Activated CD4-positive, CD25-positive, alpha-beta regulatory T cell (primary cell): ENCODE results near the gene UROC1.

ENCODE experiments used
- DNase-seq, 4 experiments: peaks; one replicate each; lab custom pipeline; 2025; lab: John Stamatoyannopoulos, UW

The UROC1 gene

DNA sequence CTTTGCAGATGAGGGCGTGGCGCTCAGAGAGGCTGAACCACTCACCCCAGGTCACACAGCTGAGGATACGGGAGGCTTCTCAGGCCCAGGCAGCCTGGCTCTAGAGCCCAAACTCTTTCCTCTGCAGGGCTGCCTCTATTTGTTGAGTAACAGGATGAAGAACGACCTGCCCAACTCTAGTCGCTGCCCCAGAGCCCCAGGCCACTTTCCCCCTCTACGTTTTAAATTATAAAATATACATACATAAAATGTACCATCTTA is 22.7 kb downstream of the UROC1 start:
- DNase-seq = no peak

DNA sequence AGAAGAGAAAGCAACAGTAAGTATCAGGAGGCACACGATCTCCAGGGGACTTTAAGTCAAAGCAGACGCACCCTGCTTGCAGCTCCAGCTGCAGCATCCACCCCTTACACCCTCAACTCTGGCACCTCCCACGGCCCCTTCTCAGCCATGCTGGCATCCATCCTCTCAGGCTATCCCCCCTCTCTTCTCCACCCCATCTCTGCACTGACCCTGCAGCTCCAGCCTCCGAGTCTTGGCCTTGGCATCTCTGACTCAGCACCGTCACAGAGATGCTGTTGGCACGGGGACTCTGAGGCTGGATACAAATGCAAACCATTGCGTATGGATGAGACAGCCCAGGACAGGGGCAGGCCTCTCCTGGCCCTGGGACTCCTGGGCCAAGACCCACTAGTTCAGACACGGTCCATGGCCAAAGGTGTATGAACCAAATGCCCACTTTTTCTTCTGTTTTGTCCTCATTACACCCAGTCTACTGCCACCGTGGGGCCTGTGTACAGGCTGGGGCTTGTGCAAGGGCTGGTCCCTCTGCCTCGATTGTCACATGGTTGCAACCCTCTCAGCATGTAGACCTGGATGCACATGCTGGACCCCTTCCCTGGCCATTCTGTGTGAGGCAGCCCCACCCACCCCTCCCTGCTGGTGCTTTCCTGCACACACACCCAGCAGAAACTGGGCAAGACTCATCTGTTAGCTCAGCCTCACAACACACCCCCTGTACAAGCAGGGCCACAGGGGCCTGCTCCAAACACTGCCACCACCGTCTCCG is 23.2 kb downstream of the UROC1 start:
- no peak for DNase-seq

DNA sequence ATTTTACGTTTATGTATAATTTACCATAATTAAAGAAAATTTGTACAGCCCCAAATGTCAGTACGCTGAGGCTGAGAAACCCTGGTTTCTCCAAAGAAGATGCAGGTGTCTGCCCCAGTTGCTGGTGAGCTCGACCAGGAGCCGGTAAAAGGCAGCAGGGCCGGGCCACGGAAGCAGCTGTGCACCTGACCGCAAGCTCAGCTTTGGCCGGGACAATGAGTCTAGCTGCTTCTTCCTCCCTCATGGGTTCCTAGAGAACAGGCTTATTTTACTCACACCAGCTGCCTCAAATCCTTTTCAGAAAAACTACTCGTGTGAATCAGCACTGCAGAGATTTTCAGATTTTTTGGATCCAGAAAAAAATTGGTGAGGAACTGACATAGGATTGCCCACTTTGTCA is 23.8 kb downstream of the UROC1 start:
- DNase-seq = no peak

DNA sequence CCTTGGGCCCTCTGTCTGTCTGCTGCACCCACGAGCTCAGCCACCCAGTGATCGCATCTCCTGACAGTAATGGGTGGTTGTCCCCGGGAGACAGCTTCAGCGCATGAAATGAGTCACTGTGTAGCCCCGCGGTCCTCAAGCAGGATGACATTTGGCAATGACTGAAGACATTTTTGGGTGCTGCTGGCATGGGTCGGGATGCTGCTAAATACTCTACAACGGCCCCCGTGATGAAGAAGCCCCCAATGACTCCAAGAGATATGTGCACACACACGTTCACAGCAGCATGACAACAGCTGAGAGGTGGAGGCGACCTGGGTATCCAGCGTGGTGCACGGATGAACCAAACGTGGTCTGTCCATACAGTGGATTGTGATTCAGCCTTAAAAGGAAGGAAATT is 24.5 kb downstream of the UROC1 start:
- DNase-seq = no peak

DNA sequence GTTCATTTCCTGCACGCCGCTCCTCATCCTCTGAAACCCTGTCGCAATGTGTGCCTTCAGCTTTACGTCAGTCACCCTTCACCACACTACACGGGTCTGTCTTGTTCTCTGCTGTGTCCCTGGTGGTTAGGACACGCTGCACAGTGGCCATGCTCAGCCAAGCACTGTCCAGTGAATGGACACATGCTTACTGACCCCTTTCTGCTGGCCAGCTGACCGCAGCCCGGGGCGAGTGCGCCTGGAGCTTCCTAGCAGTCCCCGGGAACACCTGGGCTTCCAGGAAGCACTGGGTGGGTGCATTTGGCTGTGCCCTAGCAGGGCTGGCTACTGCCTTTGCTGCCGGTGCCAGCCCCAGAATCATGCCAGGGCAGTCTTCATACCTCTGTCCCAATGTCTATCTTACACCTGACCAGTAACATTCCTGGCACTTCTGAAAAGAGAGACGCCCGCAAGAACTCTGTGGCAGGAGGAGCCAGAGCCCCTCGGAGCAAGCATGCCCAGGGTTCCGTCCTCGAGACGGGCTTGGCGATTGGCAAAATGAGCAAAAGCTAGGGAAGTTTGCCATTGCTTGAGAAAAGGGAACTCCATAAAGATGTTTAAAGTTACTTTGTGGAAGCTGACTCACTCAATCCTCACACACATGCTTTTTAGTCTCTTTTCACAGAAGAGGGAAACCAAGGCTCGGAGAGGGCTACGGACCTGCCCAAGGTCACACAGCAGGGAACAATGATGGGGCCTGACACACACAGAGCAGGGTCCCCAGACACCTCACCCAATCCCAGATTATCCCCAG is 26.2 kb downstream of the UROC1 start:
- no peak for DNase-seq

DNA sequence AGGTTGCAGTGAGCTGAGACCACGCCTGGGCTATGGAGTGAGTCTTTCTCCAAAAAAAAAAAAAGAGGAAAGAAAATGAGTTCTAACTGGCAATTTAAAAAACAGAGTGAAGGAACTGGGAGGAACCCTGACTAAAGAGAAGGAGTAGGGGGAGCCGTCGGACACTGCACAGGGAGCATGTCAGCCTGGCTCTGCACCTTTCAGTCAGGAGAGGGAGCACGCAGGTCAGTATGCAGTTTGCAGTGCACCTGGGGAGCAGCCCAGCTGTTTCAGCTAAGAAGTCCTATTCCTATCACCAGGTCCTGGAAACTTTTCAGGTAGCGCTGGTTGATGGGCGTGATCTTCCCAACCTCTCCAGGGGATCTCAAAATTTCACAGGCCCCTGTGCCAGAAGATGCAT is 27.0 kb downstream of the UROC1 start:
- DNase-seq = no peak

DNA sequence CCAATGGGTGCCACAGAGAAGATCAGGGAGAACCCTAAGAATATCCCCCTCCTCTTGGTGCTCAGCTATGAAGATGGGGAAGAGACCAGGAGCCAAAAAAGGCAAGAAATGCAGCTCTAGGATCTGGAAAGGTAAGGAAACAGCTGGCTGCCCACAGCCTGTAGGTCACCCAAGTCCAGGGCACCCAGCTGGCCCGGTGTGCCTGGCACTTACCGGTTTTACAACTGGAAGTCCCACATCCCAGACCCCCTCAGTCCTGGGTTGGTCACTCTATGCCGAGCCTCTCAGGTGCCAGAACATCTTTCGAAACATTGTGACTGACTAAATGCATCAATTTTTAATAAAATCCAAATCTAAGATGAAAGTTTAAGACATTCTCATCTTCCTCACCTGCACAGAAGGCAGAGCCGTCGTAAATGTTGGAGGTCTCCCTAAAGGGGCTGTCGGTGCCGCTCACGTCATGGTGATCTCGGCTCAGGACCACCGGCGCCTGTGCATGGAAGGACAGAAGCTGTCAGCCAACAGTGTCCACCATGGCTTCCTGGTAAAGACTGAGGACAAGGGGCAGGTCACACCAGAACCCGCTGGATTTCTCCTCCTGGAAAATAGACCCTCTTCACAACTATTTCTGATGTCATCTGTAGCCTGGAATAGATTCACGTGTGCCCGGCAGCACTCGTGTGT is 28.5 kb downstream of the UROC1 start:
- no peak for DNase-seq

DNA sequence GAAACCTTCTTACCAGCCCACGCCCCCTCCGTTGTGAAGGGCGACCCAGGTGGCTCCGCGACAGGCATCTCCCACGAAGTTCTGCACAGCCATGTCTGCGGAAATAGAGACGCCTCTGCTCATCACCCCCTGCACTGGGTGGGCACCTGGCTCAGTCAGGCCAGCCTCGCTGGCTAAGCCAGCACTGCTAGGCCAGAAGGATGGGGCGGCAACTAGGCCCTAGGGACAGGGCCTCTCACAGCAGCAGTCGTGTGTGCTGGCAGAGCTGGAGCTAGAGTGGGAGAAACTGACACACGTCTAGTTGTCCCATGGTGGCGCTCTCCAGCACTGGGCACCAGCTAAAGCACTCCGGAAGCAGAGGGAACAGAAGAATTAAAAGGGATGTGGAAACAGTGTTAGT is 29.4 kb downstream of the UROC1 start:
- DNase-seq = no peak

DNA sequence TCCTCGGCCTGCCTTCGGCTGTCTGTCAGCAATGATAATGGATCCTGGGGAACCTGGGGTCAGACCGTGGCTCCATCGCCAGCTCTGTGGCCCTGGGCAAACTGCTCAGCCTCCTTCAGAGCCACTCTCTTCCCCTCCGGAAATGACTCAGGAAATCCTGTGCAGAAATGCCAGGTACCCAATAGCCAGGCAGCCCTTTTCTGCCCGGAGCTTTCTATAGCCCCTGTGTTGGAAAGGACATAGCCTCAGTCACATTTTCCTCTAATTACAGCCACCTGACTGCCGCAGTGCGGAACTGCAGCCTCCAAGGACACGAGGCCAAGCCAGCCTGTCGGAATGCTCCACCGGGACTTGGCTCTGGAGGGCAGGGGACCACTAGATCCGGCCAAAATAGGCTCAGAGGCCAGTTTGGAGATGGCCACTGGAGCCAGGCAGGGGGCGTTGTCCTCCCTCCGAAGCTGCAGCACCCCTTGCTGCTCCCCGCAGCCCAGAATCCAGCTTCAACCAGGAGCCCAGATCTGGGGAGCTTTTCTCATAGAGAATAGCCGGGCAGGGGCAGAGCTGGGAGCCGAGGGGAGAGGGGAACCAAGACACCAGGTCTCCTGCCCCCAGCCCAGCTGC is 30.3 kb downstream of the UROC1 start:
- no peak for DNase-seq

DNA sequence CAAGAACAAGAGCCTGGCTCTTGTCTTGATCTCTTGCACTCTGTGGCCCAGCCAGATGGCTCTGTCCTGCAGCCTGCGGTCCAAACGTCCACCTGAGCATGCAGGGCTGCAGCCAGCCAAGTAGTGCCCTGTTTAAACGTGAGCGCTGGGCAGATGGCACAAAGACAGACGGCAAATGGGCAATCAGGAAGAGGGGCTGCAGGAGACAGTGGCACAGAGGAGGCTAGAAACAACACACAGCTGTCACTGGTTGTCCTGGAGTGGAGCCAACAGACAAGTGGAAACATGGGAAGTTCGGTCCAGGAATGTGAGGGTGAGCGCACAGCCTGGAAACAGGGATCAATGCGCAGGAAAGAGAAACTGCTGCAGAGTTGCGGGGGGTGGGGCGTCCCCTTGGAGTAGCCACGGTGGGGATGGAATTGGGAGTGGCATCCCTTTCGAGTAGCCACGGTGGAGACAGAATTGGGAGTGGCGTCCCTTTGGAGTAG is 31.2 kb downstream of the UROC1 start:
- no peak for DNase-seq

DNA sequence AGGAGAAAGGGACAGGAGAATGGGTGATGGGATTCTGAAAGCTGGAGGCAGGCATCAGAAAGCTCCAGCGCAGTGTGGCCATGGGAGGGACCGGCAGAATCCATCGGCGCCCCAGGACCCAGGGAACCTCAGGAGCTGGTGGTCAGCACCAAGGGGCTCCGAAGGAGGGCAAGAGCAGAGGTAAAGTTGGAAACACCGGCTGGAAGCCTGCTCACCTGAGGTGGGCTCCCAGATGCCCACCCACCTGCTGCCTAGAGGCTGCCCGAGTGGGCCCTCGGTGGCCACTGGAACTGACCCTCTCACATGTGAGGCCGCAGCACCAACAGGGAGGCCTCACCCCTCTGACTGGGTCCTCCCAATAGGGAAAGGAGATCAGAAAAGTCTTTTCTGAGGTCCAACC is 31.6 kb downstream of the UROC1 start:
- no peak for DNase-seq

DNA sequence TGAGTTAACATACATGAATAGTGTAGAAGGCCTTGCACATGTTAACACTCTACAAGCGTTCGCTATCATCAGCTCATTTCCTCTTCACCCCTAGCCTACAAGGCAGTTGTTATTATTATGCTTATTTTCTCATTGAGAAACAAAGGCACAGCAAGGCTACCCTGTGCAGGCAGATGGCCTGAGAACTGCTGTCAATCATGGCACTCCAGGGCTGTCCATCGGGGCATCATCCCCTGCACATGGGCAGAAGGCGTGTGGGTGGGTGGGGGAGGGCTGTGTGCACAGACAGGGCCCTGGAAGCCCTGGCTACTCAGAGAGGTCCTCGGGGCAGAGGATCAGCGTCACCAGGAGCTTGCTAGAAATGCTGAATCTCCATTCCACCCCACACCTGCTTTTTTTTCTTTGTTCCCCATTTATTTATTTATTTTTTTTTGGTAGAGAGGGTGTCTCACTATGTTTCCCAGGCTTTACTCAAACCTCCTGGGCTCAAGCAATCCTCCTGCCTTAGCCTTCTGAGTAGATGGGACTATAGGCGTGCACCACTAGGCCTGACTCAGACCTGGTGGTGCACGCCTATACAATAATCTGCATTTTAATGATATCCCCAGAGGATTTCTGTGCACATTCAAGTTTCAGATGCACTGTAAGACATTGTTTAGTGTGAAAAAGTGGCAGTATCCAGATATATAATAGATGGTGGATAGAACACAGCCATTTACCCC is 32.2 kb downstream of the UROC1 start:
- no peak for DNase-seq

DNA sequence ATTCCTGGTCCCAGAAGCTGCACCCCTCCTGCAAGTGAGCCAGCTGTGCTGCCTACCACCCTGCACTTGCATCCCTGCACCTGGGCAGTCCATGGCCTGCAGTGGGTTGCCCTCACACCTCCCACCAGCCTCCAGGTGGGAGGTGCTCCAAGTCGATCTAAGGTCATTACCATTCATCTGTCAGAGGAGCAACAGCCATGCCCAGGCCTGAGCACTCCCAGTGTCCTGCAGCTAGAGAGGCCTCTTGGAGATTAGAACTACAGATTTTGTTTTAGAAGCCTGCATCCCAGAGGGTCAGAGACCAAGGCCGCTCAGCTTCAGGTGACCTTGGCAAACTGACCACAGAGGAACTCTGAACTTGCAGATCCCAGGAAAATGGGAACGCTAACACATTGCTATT is 32.9 kb downstream of the UROC1 start:
- DNase-seq = no peak

DNA sequence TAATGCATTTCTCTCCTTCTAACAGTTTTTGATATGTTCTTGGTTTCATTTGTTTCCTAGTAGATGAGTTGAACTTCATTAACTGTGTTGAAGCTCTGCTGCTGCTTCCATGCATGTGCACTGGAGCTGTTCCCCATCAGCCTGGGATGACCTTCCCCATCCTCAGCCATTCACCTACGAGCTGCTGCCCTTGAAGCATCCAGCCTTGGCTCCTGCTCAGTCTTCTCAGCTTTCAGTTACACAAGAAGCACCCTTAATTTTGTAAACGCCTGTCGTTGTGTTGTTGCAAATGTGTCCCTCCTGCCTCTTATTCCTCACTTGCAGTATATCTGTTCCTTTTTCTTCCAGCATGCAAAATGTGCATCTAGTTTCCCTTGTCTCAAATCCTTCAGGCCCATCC is 33.4 kb downstream of the UROC1 start:
- no peak for DNase-seq

DNA sequence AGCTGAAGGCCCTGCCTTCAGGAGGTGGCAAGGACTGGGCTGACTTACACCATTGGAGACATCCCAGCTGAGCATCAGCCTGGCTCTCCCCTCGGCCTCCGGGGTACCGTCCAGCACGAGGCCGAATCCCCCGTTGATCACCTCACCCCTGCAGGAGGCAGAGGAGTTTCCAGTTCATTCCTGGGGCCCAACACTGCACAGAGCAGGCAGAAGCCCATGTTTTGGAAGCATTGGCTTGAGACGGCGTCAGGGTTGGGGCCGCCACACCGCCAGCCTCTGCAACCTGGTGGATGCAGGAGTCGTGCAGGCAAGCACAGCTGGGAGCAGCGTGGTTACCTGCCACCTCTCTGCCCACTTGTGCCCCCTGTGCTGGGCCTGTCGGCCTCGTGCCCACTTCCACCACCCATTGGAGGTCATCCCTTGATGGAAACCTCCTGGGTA is 34.2 kb downstream of the UROC1 start:
- DNase-seq = no peak

DNA sequence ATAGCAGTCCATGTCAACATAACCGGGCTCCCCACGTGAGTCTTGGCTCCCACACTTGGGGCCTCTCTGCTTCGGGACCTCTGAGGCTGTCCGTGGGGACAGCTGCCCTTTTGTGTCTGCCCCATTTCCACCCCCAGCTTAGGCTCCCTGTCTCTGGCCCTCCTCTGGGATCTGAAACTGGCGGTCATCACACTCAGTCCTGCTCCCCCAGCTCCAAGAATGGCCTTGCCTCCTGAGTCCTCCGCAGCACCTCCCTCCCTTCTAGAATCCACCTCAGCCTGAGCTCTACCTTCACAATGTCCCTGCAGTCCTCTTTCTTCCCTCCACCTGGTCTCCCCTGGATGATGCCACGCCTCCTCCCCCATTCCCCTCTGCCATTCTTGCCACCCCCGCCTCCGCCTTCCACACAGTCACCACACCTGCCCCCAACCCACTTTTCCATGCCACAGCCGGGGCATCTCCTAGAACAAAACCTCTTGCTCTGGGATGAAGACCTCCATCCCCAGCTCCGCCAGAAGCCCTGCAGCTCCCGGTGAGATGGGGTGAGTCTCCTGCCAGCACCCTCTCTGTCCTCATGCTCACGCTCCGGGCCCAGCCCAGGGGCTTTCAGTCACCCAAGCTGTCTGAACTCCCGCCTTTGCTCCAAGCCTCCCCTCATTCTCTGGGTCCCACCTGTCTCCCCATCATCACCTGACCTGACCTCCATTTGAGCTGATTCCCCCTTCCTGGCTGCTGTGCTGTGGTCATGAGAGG is 34.9 kb downstream of the UROC1 start:
- no peak for DNase-seq

DNA sequence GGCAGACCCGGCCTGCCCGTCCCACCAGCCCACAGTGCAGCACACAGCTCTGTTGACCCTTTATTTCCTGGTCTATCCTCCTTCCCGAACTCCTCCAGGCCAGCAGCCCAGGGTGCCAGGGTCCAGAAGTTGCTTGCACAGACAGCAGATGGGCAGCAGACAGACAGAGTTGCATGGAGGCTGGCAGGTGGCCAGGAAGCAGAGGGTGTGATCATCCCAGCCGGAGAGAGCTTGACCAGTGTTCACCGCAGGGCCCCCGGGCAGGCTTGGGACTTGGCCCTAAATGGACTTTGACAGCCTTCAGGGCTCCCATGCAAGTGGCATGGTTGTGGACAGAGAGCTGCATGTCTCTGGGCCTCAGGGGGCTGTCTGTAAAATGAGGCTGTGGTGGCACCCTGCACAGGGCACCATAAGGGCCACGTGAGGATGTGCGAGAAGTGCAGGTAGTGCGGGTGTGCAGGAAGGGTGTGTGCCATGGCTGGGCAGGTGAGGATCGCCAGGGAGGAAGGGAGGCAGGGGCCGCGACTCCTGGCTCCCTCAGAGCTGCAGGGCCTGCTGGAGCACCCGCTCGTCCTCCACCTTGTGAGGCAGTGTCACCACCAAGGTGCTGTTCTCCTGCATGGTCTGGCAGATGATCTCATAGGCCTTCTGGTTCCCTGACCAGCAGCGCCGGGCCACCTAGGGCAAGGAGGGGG is 35.6 kb downstream of the UROC1 start:
- no peak for DNase-seq

DNA sequence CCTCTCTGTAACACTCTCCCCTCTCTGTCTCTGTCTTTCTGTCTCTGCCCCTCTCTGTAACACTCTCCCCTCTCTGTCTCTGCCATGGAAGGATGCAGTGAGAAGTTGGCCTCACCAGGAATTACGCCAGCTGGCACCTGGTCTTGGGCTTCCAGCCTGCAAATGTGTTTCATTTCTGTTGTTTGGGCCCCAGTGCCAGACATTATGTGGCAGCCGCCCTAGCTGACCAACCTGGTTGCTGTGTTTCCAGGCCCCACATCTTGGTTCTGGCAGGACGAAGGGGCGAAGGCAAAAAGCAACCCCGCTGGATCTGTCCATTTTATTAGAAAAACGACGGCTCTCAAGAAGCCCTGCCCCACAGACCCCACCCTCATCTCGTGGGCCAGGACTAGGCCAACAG is 36.7 kb downstream of the UROC1 start:
- DNase-seq = no peak

DNA sequence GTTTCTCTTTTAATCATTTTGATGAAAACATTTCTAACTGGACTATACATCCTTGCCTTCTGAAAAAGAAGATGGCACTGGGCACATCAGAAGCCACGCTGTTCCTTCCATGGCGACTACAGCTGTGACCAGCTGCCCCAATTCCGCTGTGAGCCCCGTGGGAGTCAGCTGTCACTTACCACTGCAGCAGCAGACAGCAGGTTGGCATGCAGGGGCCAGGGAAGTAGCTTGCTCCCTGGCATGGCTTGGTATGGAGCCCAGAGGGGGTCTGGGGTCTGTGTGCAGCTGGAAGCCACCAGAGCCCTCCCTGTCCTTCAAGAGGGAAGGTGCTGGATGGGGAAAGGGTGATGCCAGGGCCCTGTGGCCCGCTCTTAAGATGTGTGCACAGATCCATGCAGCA is 37.4 kb downstream of the UROC1 start:
- no peak for DNase-seq

DNA sequence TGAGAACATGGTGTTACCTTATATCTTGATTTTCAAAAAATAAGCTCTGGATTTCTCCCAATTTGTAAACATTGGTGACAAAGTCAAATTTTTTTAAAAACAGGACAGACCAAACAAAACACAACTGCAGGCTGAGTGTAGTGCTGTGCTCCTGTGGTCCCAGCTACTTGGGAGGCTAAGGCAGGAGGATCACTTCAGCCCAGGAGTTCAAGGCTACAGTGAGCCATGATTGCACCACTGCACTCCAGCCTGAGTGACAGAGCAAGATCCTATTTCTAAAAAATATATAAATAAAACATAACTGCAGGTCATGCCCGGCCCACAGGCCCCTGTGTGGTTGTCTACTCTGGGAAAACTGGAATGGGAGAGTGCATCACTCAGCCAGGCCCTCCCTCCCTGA is 37.9 kb downstream of the UROC1 start:
- DNase-seq = no peak
